BE2C (cell line): ENCODE results near the gene CSMD2.
"Not testable (repeated sequence)": the region's sequence is repeated elsewhere in the genome, so short reads cannot be mapped to it uniquely, and the experiment has no call there.

Experiments
- DNase-seq: peaks from one replicate; pipeline ENCODE4 v3.0.0-alpha.2; 2020
- H3K27me3 ChIP-seq: fragments of 250-450 bp; sonication (Bioruptor Pico); 2 replicates; pipeline ENCODE4 v1.5.1; 2020; ENCODE audit warnings: mild to moderate bottlenecking
- H3K36me3 ChIP-seq: fragments of 250-450 bp; sonication (Bioruptor Pico); 2 replicates; pipeline ENCODE4 v1.5.1; 2020; ENCODE audit warnings: mild to moderate bottlenecking
- H3K4me1 ChIP-seq: fragments of 250-450 bp; sonication (Bioruptor Pico); 2 replicates; pipeline ENCODE4 v1.5.1; 2020
- H3K4me3 ChIP-seq: 2 replicates; pipeline ENCODE4 v1.5.1; 2011; ENCODE audit warnings: low read depth, low read length
- H3K9me3 ChIP-seq: fragments of 250-450 bp; sonication (Bioruptor Pico); 2 replicates; pipeline ENCODE4 v1.5.1; 2020
- CTCF ChIP-seq: IDR thresholded peaks from 2 replicates; pipeline ENCODE4 v1.5.1; 2012; ENCODE audit warnings: mild to moderate bottlenecking, low read depth, low read length

Gene CSMD2

GRCh38 chr1:34188985-34189384 is 24.0 kb upstream of the CSMD2 start:
- no peak for DNase-seq
- Histone ChIP-seq H3K36me3 (no peaks in the 10 kb centered on the region), H3K4me3 (no peak overlapping the region), H3K9me3 (no peaks in the 10 kb centered on the region), H3K4me1 (no peaks in the 10 kb centered on the region), H3K27me3 (no peaks in the 10 kb centered on the region)
- no peak for TF ChIP-seq CTCF

- DNase-seq, result no peak
- H3K4me3 ChIP-seq, result no peak overlapping the region
- no peak for TF ChIP-seq CTCF
- no peaks in the 10 kb centered on the region for H3K27me3 ChIP-seq
- H3K36me3 ChIP-seq, result no peaks in the 10 kb centered on the region
- H3K4me1 ChIP-seq, result no peaks in the 10 kb centered on the region
- H3K9me3 ChIP-seq, result no peaks in the 10 kb centered on the region
Measured at GRCh38 chr1:34188418-34188817, 23.4 kb upstream of the CSMD2 start.

- DNase-seq, result no peak
- Histone ChIP-seq H3K4me1 (no peaks in the 10 kb centered on the region), H3K4me3 (no peak overlapping the region), H3K9me3 (no peaks in the 10 kb centered on the region), H3K36me3 (no peaks in the 10 kb centered on the region), H3K27me3 (no peaks in the 10 kb centered on the region)
- TF ChIP-seq CTCF, result no peak
Measured at GRCh38 chr1:34186741-34187494, 21.9 kb upstream of the CSMD2 start.

GRCh38 chr1:34183381-34183780 is 18.4 kb upstream of the CSMD2 start:
- H3K36me3 ChIP-seq, result not testable (repeated sequence)

GRCh38 chr1:34178072-34178471 is 13.0 kb upstream of the CSMD2 start:
- no peaks in the 10 kb centered on the region for H3K4me1 ChIP-seq
- H3K36me3 ChIP-seq, result no peaks in the 10 kb centered on the region
- no peak for DNase-seq
- no peaks in the 10 kb centered on the region for H3K9me3 ChIP-seq
- H3K27me3 ChIP-seq, result no peaks in the 10 kb centered on the region
- no peak overlapping the region for H3K4me3 ChIP-seq
- no peak for TF ChIP-seq CTCF

More at GRCh38 chr1:34183381-34183780, 18.4 kb upstream of the CSMD2 start:
- not testable (repeated sequence) for H3K4me1 ChIP-seq, H3K4me3 ChIP-seq, DNase-seq, H3K27me3 ChIP-seq, H3K9me3 ChIP-seq

GRCh38 chr1:34176830-34177603 is 12.0 kb upstream of the CSMD2 start, which contains the start of gene C1orf94:
Gene C1orf94 (plus strand): TSS chr1:34176907. CDS start chr1:34177790, 883 bp downstream.
- H3K27me3 ChIP-seq, result no peaks in the 10 kb centered on the region
- no peaks in the 10 kb centered on the region for H3K9me3 ChIP-seq
- H3K36me3 ChIP-seq, result no peaks in the 10 kb centered on the region
- no peaks in the 10 kb centered on the region for H3K4me1 ChIP-seq
- no peak within 1 kb of the TSS for H3K4me3 ChIP-seq
- TF ChIP-seq CTCF, result no peak
- no peak for DNase-seq
